ENCODE data around the gene CHST15. TPM values are rescaled to one million over a fixed set of nuclear protein-coding genes. Genes with fewer than 3 reads are reported as not detected.

CHST15 gene
- total and polyA plus RNA-seq, 2 of the 8 experiments (the other 6 are each of a cell fraction or from before 2014, with no cell fraction given) = 8.8 to 9.1 TPM

- H3K79me1 ChIP-seq (ENCODE audit: low read depth, low read length) = no peaks in the 10 kb centered on the region
- FAIRE-seq (no peak), DNase-seq (ENCODE audit: low read depth in 1 of 2, low spot score in 2 of 2) (no peak)
- CTCF ChIA-PET (ENCODE audit: partially characterized antibody) = interaction anchor here (0.8 to 1.2 kb wide), 2 partner anchors 13 to 14 kb away, joined by 4 read pairs; no protein-coding TSS in a partner anchor
- peaks cover 0 to 12% (median 6%) of the 10 kb centered on the region in 4 experiments; a peak in 6 of 7 replicates for H3K4me1 ChIP-seq (replicated peaks in 1 of 4; ENCODE audit: control insufficient read depth in 3 of 4, insufficient read depth in 4 of 4, low read length in 3 of 4)
- no peak overlapping the region for H4K8ac ChIP-seq (ENCODE audit: extremely low read depth, insufficient read depth, low read length)
- no peaks in the 10 kb centered on the region for H3K79me2 ChIP-seq (ENCODE audit: control insufficient read depth in 1 of 2, insufficient read depth in 2 of 2, low read length in 2 of 2)
- H2BK20ac ChIP-seq (ENCODE audit: low read length) = no peak overlapping the region
- no peak overlapping the region for H2AK5ac ChIP-seq (ENCODE audit: low read depth, low read length)
- no peaks in the 10 kb centered on the region for H4K20me1 ChIP-seq (replicated peaks in 1 of 2; ENCODE audit: control insufficient read depth in 1 of 2, insufficient read depth in 2 of 2, low read length in 2 of 2)
- POLR2A ChIA-PET (ENCODE audit: partially characterized antibody) = no interaction called here
- H2BK12ac ChIP-seq (ENCODE audit: low read depth, low read length) = no peak overlapping the region
- H4K91ac ChIP-seq (replicated peaks; ENCODE audit: insufficient read length, low read length) = no peak overlapping the region
- H3K23ac ChIP-seq (ENCODE audit: insufficient read length) = no peak overlapping the region
- TF ChIP-seq TAF1 (IDR thresholded peaks at IDR 0.05; ENCODE audit: low read depth, low read length) (no peak), EP300 (IDR thresholded peaks at IDR 0.05; ENCODE audit: borderline replicate concordance in 1 of 2, low read depth in 2 of 2, low read length in 2 of 2) (no peak), ASH2L (IDR thresholded peaks at IDR 0.05; ENCODE audit: low read length) (no peak), YY1 (IDR thresholded peaks at IDR 0.05; ENCODE audit: low read depth, low read length) (no peak), RNF2 (IDR thresholded peaks at IDR 0.05; ENCODE audit: borderline replicate concordance, low read depth, low read length, missing control alignments, poor library complexity, severe bottlenecking) (no peak), MAX (IDR thresholded peaks at IDR 0.05) (no peak), RAD21 (IDR thresholded peaks at IDR 0.05 in 1 of 2, conservative IDR thresholded peaks at IDR 0.05 in 1 of 2; ENCODE audit: low read depth in 2 of 2, low read length in 2 of 2) (no peak), SAP30 (IDR thresholded peaks at IDR 0.05; ENCODE audit: insufficient read depth, insufficient replicate concordance, low read length) (no peak), KDM5A (IDR thresholded peaks at IDR 0.05; ENCODE audit: low read length) (no peak), TAF7 (optimal IDR thresholded peaks at IDR 0.05; ENCODE audit: borderline replicate concordance, low read depth, low read length) (no peak), EZH2 (IDR thresholded peaks at IDR 0.05; ENCODE audit: low read depth, low read length, severe bottlenecking) (no peak)
- H3K4me3 ChIP-seq (ENCODE audit: extremely low read depth in 1 of 4, insufficient read depth in 2 of 4, low read depth in 3 of 4, low read length in 4 of 4) = no peak overlapping the region
- no peaks in the 10 kb centered on the region for H3K27me3 ChIP-seq (replicated peaks in 1 of 4; ENCODE audit: control insufficient read depth in 3 of 4, extremely low read depth in 1 of 4, insufficient read depth in 3 of 4, low read length in 3 of 4)
- no peak overlapping the region for H4K5ac ChIP-seq (ENCODE audit: insufficient read length, low read depth, low read length)
- no peak overlapping the region for H3K14ac ChIP-seq (ENCODE audit: insufficient read length)
- H3K23me2 ChIP-seq (ENCODE audit: low read depth, low read length) = no peaks in the 10 kb centered on the region
- no peak overlapping the region for H3K4me2 ChIP-seq (ENCODE audit: insufficient read depth in 1 of 2, low read depth in 2 of 2, low read length in 2 of 2)
- no peak overlapping the region for H3K18ac ChIP-seq (ENCODE audit: extremely low read depth, low read length)
- no peak overlapping the region for H2BK5ac ChIP-seq (ENCODE audit: low read depth, low read length)
- no peak overlapping the region for H3K9ac ChIP-seq (replicated peaks in 1 of 4; ENCODE audit: extremely low read depth in 1 of 4, low read depth in 3 of 4, low read length in 3 of 4)
- H3K9me3 ChIP-seq (ENCODE audit: insufficient read depth in 2 of 2, low read depth in 1 of 2, low read length in 1 of 2) = 0 out of 4 replicates have a peak, but pooled peaks cover 0 to 2% of the 10 kb centered on the region in 2 experiments
- H3K4ac ChIP-seq (replicated peaks; ENCODE audit: insufficient read length, low read depth, low read length) = no peak overlapping the region
- H3K27ac ChIP-seq (ENCODE audit: low read depth, low read length) = no peak overlapping the region
- WGBS, 2 experiments (ENCODE audit: extremely low coverage in 1 of 2, insufficient coverage in 1 of 2, insufficient read length in 1 of 2, insufficient replicate concordance in 2 of 2, low coverage in 1 of 2, low lambda C conversion rate in 2 of 2, missing lambda C conversion rate in 1 of 2) = 85% methylated on average over 10 of the region's 10 CpGs; no CpG with 5 or more reads in 1 of the 2 experiments
- peaks cover 0 to 4% (median 1%) of the 10 kb centered on the region in 4 experiments; a peak in 2 of 8 replicates for H3K36me3 ChIP-seq (ENCODE audit: control insufficient read depth in 2 of 4, insufficient read depth in 4 of 4, low read length in 3 of 4)
- no peak overlapping the region for H2BK15ac ChIP-seq (ENCODE audit: low read length)
- no peak overlapping the region for H2BK120ac ChIP-seq (replicated peaks; ENCODE audit: low read depth, low read length)
- no peak overlapping the region for H2AFZ ChIP-seq (ENCODE audit: low read length)
- H3K56ac ChIP-seq (replicated peaks; ENCODE audit: insufficient read length, low read depth, low read length) = no peak overlapping the region
Observed at GRCh38 chr10:124008681-124009080, 84.7 kb downstream of the CHST15 start.
